NAMALWA (cell line): ENCODE results near the gene UQCR11.
"Not testable (repeated sequence)": the region's sequence is repeated elsewhere in the genome, so short reads cannot be mapped to it uniquely, and the experiment has no call there.

Experiments
- DNase-seq: peaks from one replicate; pipeline ENCODE4 v3.0.0-alpha.2; 2015; ENCODE audit warnings: low spot score

UQCR11 gene

GRCh38 chr19:1605236-1606137, at the start of gene UQCR11:
Gene UQCR11 (minus strand): TSS chr19:1605462. CDS start chr19:1605409, 53 bp downstream.
- peak; percentile 96 for DNase-seq

- no peak for DNase-seq
These were observed 49.0 kb upstream of the UQCR11 start for GRCh38 chr19:1654178-1654792.

GRCh38 chr19:1653300-1653628, 48.0 kb upstream of the UQCR11 start:
- DNase-seq = no peak

DNA sequence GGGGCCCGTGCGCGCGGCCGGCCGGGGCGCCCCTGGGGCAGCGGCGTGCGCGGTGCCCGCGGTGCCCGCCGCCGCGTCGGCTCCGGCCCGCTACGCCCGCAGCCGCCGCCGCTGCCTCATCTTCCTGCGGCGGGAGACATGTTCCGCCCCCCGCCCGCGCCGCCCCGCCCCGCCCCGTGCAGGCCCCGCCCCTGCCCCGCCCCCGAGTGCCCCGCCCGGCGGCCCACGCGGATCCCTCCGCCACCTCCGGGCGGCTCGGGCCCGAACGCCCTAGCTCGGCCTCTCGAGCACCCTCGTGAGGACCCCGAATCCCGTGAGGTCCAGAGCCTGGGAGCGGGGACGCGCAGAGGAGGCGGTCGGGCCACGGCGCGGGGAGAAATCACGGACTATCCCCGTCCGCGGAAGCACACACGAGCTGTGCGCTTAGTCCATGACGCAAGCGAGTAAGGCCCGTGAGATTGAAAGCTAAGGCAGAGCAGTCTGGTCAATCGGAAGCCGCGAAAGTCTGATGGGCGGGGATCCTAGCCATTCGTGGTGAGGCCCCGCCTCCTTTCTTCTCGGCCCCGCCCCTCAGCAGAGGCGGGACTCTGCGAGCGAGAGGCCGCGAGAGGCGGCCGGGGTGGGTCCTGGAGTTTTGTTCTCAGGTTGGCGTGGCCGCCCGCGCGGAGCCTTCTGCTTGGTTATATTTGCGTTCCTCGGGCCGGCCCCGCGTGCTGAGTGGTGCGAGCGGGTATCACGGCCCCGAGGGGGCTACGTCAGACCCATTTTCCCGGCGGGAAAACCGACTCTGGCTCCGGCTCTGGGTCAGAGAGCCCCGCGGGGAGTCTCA, 47.4 kb upstream of the UQCR11 start, which contains the start of gene TCF3:
Gene TCF3, minus strand, starts transcription at position 145 of the 829 bp plus-strand sequence. CDS start 2,367 bp downstream, outside the sequence.
- peak; percentile 99 for DNase-seq

GRCh38 chr19:1651568-1652291, 46.5 kb upstream of the UQCR11 start:
- peak; percentile 40 for DNase-seq

DNA sequence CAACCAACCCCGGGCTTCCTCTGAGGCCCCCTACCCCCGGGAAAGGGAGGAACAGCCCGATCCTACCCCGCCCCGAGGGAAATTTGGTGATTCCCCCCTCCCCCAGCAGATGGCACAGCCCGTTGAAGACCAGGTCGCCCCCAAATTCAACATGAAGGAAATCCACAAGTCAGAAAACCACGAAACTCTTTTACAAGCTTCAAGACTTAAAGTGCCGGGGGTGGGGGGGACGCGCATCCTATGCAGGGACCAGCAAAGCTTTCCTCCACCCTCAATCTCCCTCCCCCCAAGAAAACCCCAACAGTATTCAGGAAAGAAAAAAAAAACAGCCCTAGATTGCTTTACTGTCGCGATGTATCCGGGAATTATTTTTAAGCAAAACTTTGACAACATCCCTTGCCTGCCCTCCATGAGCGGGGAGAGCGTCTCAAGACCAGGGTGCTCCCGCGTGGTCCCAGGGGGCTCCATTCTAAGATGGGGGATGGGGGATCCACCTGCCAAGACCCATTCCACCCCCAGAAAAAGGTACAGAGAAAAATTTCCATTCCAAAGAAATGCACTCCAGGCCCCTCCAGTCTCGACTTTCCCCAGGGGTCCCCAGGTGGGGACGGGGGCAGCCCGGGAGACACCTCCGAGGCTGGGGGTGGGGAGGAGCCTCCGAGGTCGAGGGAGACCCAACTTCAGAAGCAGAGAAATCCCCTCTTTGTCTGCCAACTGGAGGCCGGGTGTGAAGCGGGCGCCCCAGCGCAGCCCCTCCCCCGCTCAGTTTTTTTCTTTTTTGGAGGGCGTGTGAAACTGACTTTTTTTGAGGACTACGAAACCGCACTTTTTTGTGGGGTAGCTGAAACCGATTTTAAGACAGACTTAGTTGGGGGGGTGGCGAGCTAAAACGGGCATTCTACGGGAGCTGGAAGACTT, 45.6 kb upstream of the UQCR11 start:
- peak; percentile 71 for DNase-seq

DNA sequence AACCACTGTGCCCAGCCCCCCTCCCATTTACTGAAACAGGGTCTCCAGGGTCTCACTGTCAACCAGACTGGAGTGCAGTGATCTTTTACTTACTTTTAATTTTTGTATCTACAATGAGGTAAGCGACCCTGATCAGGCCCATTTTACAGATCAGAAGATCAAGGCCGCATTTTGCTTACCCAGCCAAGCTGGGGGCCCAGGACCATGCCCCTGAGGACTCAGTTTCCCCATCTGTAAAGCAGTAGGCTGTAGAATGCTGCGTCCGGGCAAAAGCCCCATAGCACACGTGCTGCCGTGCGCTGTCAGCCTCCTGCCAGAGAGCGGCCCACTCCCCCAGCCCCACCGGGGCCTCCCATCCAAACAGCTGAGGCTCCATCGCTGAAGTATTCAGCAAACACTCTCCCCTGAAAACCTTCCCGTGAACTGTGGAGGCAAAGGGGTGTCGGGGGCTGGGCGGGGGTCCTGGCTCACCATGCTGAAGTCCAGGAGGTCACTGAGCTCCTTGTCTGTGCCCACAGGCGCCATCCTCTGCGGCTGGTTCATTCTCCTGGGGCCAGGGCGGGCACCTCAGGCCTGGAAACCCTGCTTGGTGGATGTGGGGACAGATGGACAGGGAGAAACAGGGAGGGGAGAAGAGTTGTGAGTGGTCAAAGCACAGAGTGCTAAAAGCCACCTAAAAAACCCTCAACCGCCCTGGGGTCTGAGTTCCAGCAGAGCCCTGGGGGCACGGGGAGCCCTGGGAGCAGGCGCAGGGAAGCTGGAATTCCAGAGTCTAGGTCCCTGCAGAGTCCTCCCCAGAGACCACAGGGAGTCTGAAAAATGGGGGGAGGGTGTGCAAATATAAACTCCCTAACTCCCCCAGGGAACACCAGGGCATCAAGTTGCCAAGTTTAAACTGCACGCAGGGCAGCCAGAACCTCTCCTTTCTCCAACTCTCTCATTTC, 44.7 kb upstream of the UQCR11 start:
- DNase-seq = no peak

DNA sequence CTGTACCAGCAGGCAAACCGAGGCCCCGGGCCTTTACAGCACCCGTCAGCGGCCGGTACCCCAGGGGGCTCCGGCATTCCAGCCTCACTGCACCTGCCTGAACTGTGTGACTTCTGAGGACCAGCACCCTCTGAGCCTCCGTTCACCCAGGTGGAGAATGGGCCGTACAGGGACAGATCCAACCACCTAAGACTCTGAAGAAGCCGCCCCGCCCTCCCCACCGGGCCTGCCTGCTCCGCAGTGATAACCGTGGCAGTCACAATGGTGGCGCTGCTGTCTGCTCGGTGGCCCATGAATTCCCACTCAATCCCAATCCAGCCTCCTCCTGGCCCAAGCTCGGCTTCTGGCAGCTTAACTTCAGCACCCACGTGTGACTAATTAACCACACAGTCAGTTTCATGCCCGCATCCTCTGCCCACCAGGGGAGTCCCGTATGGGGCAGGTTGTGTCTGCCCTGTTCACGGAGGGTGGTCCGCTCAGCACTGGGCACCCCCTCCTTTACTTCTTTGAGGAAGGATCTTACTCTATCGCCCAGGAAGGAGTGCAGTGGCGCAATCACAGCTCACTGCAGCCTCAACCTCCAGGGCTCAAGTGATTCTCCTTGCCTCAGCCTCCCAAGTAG, 43.8 kb upstream of the UQCR11 start:
- peak; percentile 74 for DNase-seq

DNA sequence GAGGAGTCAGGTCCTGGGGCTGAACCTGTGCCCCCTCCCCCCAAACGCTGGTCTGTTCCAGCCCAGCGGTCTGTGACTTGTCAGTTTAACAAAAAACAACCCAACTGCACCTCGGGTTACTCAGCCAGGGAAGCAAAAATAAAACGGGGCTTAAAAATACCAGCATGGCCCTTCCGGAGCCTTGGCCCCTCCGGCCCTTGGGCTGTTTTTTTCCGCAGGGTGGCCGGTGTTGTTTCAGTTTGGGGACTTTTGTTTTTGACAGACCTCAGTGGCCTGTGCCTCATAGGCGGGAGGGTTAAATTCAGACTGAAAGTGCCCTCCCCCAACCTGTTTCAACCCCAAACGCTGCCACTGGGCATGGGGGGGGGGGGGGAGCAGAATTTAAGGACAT, 43.2 kb upstream of the UQCR11 start:
- peak; percentile 85 for DNase-seq

DNA sequence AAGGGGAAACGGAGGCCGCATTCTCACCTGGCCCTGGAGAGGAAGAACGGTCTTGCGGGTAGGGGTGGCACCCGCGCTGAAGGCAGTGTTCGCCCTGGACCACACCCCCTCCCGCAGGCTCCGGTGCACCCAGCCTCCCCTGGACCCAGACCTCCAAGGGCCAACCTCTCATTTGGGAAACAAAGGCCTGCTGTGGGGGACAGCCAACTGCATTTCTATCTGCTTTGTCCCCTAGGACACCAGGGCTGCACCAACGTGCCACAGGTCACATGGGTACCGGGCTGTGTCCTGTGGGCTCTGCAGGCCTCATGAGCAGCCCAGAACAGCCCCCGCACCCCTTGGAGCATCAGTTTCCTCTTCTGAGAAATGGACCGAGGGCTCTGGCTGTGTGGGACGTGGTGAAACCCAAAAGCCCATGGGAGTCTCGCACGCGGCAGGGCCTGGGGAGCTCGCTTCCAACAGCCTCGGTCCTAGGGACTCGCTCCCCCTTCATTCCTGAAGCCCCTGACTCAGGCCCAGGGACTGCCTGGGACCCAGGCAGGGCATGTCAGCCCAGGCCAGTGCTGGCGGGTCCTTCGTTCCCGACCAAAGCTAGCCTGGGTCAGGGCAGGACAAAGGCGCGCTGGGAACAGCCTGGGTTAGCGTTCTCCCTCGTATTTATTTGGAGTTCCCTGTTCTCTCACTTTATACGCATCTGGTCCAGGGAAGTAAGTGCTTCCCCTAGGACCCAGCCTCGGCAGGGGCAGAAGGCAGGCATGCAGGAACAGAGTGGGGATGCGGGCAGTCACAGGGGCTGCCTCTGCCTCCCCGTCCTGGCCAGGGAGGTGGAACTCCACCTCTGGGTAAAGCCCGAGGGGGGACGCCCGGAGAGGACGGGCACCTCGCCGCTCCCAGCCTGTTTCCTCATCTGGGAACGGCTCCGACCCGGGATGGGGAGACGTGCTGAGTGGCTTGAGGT, 42.5 kb upstream of the UQCR11 start:
- DNase-seq = peak; percentile 39

DNA sequence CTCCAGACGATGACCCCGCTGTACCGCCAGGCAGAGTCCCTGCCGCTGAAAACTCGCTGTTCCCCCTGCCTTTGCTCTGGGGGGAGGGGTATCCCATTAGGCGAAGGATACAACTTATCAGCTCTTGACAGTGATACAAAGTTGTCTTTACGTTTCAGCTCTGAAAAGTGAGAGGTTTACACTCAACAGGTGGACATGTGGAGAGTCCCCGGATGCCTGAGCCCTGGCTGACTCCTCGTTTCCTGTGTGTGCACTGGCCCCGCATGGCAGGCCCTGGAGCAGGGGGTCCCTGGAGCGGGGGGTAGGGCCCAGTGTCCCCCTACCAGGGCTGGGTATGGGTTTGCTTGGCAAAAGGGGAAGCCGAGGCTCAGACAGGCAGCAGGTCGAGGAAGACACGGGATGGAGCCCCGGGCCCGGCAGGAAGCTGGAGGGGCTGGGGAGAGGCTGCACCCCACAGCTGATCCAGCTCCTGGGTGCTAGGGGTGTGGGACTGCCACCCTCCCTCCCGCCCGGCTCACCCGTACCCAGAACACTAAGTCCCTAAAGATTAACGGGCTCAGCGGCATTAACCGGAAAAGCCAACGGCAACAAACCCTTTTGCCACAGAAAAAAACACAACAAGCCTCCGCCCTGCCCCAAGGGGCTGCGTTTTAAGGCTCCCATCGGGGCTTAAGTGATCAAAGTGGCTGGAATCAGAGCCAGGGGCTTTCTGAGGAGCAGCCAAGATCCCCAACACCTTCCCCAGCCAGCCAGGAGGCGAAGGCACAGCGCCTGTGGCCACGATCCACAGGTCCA, 41.6 kb upstream of the UQCR11 start:
- DNase-seq = no peak

GRCh38 chr19:1646149-1646548, 40.9 kb upstream of the UQCR11 start:
- no peak for DNase-seq

DNA sequence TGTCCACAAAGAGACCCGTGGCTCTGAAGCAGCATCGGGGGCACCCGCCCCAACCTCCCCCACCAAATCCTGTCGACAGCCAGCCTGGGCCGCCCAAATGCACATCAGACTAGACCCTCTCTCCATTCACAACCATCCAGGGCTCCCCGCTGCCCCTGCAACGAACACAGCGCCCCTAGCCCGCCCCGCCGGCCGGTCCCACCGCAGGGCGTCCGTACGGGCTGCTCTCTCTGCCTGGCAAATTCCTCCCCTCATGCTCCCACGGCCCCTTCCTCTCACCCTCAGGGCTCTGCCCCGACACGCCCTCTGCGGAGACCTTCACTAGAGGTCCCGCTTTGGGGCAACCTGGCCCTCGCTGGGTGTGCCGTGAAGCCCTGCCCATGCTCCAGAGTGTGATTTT, 40.0 kb upstream of the UQCR11 start:
- no peak for DNase-seq

DNA sequence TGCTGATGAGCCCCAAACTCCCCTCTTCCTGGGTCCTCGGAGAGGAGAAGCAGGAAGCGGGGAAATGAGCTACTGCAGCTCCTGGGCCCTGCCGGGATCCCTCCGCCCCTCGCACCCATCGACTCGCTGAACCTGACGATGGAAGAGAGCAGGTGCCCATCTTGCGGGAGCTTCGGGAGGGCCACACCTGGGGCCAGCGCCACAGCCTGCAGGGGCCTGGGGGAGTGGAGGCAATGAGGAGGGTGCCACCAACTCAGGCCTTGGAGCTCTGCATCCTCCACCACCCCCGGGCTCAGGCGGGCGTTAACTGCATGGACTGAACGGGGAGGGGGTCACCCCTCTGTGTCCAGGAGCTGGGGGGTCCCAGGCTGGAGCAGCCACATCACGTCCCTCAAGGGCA, 38.8 kb upstream of the UQCR11 start:
- DNase-seq = no peak

GRCh38 chr19:1640893-1641448, 35.7 kb upstream of the UQCR11 start:
- DNase-seq = not testable (repeated sequence)

- DNase-seq = no peak
These were observed 31.3 kb upstream of the UQCR11 start for GRCh38 chr19:1636325-1637236.
